ENCODE data around the gene ANKRD24. TPM values are rescaled to one million over a fixed set of nuclear protein-coding genes. Genes with fewer than 3 reads are reported as not detected.

ANKRD24 gene
- total RNA-seq, 1 donor from 2014 or later, result 0.33 TPM

GRCh38 chr19:4196009-4196408, 13.5 kb downstream of the ANKRD24 start:
- no peak overlapping the region for H3K4me3 ChIP-seq (ENCODE audit: low read depth, low read length)
- no peaks in the 10 kb centered on the region for H3K36me3 ChIP-seq (ENCODE audit: control insufficient read depth, insufficient read depth, low read length)
- DNase-seq (ENCODE audit: low read depth), result no peak
- H3K27me3 ChIP-seq (ENCODE audit: control insufficient read depth, insufficient read depth, low read length), result peaks cover 45% of the 10 kb centered on the region
- TF ChIP-seq CTCF (IDR thresholded peaks at IDR 0.05; ENCODE audit: insufficient read depth, low read length, poor library complexity, severe bottlenecking), result no peak

DNA sequence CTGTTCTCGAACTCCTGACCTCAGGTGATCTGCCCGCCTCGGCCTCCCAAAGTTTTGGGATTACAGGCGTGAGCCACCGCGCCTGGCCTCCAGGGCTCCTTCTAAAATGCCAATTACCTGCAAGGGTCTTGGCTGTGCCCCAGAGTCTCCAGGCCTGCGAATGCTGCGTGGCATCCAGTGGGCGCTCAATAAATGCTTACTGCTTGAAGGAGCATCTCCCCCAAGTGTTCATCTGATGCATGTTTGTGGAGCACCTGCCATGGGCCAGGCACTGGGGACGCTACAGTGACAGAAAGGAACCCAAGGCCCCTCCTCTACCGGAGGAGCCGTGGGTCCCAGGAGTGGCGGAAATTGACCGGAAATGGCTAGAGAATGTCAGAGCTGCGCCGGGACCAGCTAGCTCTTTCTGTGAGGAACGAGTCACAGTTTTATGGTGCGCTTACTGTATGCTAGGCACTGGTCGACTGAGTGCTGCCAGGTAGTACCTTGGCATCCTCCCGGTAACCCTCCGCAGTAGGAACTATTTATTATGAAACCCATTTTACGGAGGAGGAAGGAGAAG, 14.2 kb downstream of the ANKRD24 start:
- no peak for DNase-seq (ENCODE audit: low read depth)
- Histone ChIP-seq H3K4me3 (ENCODE audit: low read depth, low read length) (no peak overlapping the region), H3K36me3 (ENCODE audit: control insufficient read depth, insufficient read depth, low read length) (no peaks in the 10 kb centered on the region), H3K27me3 (ENCODE audit: control insufficient read depth, insufficient read depth, low read length) (peaks cover 45% of the 10 kb centered on the region)
- TF ChIP-seq CTCF (IDR thresholded peaks at IDR 0.05; ENCODE audit: insufficient read depth, low read length, poor library complexity, severe bottlenecking), result no peak

- no peak for TF ChIP-seq CTCF (IDR thresholded peaks at IDR 0.05; ENCODE audit: insufficient read depth, low read length, poor library complexity, severe bottlenecking)
Observed at GRCh38 chr19:4197228-4197624, 14.7 kb downstream of the ANKRD24 start.

GRCh38 chr19:4197625-4198466, 15.4 kb downstream of the ANKRD24 start:
- no peak for DNase-seq (ENCODE audit: low read depth)
- TF ChIP-seq CTCF (IDR thresholded peaks at IDR 0.05; ENCODE audit: insufficient read depth, low read length, poor library complexity, severe bottlenecking), result no peak
- H3K27me3 ChIP-seq (ENCODE audit: control insufficient read depth, insufficient read depth, low read length), result peaks cover 48% of the 10 kb centered on the region

More at GRCh38 chr19:4197228-4197624, 14.7 kb downstream of the ANKRD24 start:
- Histone ChIP-seq H3K36me3 (ENCODE audit: control insufficient read depth, insufficient read depth, low read length) (no peaks in the 10 kb centered on the region), H3K27me3 (ENCODE audit: control insufficient read depth, insufficient read depth, low read length) (peaks cover 48% of the 10 kb centered on the region), H3K4me3 (ENCODE audit: low read depth, low read length) (no peak overlapping the region)
- no peak for DNase-seq (ENCODE audit: low read depth)

DNA sequence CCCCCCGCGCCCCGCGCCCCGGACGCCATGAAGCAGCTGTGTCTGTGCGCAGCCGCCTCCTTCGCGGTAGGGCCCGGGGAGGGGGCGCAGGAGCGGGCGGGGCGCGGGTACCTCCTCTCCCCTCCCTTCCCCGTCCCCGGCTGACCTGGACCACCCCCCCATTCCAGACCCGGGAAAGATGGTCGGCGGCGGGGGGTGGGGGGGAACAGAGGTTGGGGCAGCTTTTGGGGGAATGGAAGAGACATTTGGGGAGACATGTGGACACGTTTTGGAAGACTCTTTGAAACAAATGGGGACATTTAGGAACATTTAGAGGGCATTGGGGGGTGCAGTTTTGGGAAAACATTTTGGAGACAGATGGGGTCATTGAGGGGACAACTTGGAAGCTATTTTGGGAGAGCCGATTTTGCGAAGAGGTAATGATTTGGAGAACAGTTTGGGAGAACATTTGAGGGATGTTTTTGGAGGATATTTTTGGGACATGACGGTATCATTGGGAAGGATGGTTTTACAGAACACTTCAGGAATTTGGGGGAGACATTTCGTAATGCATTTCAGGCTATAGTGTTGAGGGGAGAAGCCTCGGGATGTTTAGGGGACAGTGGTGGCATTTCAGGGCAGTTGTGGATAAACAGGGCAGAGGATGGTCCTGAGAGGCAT, 16.1 kb downstream of the ANKRD24 start:
- H3K36me3 ChIP-seq (ENCODE audit: control insufficient read depth, insufficient read depth, low read length), result no peaks in the 10 kb centered on the region
- no peak for TF ChIP-seq CTCF (IDR thresholded peaks at IDR 0.05; ENCODE audit: insufficient read depth, low read length, poor library complexity, severe bottlenecking)
- no peak for DNase-seq (ENCODE audit: low read depth)
- H3K4me3 ChIP-seq (ENCODE audit: low read depth, low read length), result no peak overlapping the region
- peaks cover 46% of the 10 kb centered on the region for H3K27me3 ChIP-seq (ENCODE audit: control insufficient read depth, insufficient read depth, low read length)

More at GRCh38 chr19:4197625-4198466, 15.4 kb downstream of the ANKRD24 start:
- Histone ChIP-seq H3K36me3 (ENCODE audit: control insufficient read depth, insufficient read depth, low read length) (no peaks in the 10 kb centered on the region), H3K4me3 (ENCODE audit: low read depth, low read length) (no peak overlapping the region)

Data from kidney epithelial cell (primary cell).